GM18526 (cell line): Measurements from ENCODE around the gene COG2.

Experiments
- POLR2A ChIP-seq: IDR thresholded peaks from 3 replicates; pipeline ENCODE4 v1.6.1; 2011; ENCODE audit not compliant: insufficient read length; ENCODE audit errors: extremely low read depth

The COG2 gene

DNA sequence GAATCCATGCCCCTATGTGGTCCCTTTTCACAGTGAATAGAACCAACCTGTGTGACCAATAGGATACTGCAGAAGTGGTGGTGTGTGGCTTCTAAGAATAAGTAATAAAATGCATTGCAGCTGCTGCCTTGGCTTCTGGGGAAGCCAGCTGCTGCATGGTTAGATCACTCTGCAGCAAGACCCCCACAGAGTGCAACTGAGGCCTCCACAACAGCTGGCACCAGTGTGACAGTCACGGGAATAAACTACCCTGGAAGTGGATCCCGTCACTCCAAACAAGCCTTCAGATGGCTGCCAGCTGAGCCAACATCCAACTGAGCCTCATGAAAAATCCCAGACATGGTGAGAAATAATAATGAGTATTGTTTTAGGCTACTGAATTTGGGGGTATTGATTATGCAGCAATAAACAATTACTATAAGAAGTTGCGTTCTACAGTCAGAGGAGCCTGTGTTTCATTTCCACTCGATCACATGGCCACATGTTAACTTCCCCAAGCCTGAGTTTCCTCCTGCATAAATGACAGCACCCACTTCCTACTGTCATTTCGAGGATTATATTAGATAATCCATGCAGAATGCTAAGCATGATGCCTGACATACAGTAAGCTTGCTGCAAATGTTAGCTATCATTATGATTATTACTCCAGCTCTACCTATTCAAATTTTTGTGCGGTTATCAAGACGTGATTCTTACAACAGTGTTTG, 20.8 kb upstream of the COG2 start:
- no peak for TF ChIP-seq POLR2A

DNA sequence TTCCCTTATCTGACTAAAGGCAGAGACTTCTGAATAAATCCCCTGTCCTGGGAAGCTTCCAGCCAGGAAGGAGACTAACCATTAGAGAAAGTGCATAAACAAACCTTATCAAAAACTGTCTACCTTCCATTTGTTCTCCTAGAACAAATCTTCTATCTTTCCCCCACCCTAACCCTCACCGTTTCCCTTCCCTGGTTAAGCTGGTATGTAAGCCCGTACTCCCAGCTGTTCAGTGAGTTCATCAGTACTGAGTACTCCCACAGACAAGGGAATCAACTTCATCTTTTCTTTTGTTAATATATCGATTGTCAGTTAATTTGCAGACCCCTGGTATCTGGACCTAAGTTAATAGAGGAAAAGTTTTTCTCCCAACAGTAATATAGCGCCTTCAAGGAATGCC, 20.1 kb upstream of the COG2 start:
- no peak for TF ChIP-seq POLR2A

DNA sequence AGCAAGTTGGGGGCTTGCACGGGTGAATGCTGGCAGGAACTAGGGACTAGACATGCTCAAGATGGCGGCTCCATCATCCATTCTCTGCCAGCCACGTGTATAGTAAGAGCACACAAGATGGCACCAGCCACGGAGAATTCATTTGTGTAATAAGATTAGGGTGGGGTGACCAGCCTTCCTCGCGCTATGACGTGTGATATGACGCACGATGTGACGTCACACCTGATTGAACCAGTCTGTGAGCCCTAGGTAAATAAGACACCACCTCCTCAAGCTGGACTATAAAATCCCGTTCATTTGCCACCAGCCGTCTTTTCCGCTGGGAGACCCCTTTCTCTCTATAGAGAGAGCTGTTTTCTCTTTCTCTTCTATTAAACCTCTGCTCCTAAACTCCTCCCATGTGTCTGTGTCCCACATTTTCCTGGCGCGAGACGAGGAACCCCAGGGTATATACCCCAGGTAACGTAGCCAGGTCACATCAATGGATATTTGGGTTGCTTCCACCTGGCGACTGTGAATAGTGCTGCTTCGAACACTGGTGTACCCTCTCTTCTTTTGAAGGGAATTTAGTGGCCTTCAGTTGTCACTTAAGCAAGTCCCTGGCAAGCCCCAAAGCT, 18.1 kb upstream of the COG2 start:
- TF ChIP-seq POLR2A, result no peak

DNA sequence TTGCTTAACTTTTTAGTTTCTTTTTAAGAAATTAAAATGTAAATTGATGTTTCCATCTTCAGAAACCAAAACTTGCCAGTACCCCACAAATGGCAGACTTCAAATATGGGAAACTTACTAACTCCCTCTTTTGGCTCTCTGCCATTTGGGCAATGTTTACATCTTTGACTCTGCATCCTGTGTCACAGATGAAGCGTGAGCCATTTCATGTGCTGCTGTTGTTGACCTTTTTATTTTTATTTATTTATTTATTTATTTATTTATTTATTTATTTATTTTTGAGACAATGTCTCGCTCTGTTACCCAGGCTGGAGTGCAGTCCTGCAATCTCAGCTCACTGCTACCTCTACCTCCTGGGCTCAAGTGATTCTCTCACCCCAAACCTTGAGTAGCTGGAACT, 16.0 kb upstream of the COG2 start:
- no peak for TF ChIP-seq POLR2A

DNA sequence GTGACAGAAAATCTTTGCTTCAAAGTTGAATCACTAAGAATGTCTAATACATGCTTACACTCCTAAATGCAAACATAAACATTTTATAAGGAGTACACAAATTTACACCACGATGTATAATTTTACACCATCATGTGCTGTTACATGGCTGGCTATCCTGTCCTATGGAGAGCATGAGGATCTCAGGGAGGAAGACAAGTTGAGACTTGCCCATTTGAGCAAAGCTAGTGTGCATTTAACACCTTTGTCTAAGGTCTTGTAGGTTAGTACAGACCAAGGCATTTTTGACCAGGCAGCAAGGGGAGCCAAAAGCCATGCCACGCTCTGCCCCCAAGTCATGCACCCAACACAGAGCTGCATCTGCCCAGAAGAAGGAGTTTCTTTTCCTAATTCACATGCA, 14.5 kb upstream of the COG2 start:
- no peak for TF ChIP-seq POLR2A

DNA sequence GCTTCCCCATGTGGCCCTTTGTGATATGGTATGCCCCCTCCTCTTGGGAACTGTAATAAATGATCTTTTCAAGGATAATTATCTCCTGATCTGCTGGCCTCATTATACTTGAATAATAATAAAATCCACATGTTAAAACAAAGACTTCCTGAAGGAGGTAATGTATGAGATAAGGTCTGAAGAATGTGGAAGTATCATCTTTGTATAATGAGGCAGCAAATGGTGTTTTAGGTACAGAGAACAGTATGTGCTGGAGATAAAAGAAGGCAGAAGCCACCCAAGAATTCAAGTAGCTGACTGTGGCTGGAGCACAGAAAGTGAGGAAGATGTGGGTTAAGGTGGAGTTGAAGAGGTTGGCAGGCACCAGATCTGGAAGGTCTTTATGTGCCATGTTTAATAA, 12.8 kb upstream of the COG2 start:
- no peak for TF ChIP-seq POLR2A

DNA sequence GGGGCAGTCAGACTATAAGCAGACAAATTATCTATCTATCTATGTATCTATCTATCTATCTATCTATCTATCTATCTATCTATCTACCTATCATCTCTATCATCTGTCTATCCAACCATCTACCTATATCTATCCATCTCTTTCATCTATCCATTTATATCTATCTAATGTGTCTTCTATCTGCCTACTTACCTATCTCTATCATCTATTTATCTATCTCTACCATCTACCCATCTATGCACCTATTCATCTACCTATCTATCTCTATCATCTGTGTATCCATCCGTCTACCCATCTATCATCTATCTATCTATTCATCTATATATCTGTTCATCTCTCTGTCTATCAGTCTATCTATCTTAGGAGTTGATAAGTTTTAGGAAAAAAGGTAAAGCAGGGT, 10.8 kb upstream of the COG2 start:
- TF ChIP-seq POLR2A, result no peak

DNA sequence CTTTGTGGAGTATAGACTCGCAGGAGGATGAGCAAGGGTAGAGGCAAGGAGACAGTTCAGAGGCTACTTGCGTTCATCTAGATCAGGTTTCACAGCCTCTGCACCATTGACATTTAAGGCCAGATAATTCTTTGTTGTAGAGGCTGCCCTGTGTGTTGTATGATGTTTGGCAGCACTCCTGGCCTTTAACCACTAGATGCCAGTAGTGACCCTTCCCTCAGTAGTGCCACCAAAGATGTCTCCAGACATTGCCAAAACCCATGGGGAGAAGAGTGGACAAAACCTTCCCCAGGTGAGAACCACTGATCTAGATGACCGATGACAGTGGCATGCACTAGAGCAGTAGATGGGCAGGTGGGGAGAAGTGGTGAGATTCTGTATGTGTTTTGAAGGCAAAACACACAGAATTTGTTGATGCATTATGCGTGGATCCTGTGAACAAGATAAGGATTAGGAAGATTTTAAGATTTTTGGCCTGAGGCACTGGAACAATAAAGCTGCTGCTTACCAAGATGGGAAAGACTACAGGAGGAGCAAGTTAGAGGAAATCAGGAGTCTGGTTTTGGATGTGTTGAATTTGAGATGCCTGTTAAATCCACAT, 9.9 kb upstream of the COG2 start:
- no peak for TF ChIP-seq POLR2A

DNA sequence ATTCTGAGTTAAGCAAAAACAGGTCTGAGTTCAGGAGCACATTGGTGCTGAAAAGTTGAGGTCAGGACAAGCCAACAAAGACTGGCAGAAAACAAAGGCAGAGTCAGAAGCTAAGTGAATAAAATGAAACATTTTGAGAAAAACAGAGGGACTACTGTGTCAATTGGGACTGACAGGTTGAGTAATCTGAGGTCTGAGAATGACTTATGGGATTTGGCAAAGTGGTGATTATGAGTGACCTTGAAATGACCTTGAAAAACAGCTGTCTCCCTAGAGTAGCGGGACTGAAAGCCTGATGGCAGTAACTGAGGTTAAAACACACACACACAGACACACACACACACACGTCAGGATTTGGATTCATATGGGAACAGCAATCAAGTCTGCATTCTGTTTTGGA, 8.8 kb upstream of the COG2 start:
- TF ChIP-seq POLR2A, result no peak

DNA sequence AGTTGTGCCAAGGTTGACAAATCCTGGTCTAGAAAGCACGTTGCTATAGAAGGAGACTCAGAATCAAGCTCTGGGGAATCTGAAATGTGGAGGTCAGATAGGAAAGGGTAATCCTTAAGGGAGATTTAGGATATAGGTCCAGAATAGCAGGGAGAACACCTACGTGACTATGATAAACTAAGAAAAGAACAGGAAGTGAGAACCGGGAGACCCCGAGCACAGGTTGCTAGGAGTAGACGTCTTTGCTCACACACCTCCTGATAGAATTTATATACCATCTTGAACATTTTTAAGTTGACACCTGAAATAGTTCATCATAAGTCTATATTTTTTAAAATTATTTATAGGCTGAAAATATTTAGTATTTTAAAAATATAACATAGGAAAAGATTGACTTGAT, 7.9 kb upstream of the COG2 start:
- TF ChIP-seq POLR2A, result no peak

DNA sequence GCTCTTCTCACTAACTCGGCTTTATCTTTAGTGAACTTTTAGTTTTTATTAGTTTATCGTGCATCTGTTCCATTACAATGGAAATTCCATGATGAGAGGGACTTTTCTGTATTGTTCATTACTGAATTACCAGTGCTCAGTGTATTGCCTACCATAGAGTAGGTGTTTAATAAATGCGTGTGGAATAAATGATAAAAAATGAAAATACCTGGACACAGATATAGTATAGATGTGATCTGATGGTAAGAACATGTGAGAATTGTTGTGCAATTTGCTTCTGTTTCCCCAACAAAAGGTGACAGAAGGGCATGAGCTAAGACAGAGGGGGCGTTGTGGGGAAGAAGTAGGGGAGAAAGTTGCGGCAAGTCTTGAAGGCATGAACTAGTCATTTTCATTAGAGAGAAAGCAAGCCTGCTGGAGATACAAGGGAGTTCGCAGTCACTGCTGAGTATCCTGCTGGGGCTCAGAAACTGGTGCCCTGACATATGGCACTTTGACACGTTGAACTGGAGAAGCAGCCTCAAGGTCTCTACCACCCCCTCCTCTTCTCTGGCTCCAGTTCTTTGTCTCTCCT, 5.6 kb upstream of the COG2 start:
- TF ChIP-seq POLR2A, result no peak

DNA sequence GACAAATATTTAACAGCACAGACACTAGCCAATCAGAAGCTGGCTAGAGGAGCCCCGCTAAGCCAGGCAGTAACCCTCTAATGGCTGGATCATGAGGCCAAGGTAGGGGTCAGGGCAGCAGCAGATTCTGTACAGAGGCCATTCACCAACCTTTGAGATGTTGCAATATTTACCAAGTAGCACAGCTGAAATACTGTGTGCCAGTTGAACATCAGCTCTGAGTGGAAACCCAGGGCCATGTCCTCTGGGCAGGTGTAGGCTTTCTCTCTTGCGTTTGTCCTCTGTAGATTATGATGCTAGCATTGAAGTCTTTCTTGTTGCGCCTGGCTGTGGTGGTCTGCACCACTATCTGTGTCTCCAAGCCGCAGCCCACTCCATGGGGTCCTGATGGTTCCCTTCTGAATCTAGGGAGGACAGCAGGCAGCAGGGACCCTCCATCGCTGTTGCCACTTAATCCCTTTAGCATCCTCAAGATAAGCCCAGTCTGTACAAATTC, 2.5 kb upstream of the COG2 start:
- TF ChIP-seq POLR2A, result no peak

DNA sequence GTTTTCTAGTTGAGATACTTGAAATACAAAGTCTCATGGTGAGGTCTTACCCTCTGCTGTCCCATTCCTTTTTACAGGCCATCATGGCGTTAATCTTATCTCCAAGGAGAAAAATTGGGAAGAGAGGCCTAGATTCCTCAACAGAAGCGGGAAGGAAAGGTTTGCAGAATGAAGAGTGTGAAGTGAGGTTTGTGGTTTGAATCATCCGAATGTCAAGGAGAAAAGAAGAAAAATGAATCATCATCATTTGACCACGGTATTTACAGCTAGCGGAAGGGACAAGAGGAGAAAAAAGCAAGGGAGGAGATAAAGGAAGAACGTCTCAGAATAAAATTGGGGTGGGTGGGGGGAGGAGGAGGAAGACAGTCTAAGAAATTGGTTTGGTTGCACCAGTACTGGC, 935 bp upstream of the COG2 start:
- TF ChIP-seq POLR2A, result no peak

DNA sequence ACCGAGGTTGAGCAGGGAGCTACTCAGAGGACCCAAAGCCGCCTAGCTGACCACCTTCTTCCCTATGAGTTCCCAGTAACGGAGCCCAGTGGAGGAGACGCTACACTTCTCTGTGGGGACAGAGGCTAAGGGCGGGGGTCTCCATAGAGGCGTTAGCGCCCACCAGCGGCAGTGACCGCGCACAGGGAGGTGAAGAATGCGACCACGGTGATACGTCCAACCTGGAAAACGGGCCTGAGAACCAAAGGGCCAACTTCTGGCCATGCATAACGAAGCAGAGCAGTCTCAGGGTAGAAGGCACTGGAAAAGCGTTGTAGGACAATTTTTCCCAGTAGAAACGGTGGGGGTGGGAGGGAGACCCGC, 400 bp upstream of the COG2 start:
- TF ChIP-seq POLR2A, result no peak

DNA sequence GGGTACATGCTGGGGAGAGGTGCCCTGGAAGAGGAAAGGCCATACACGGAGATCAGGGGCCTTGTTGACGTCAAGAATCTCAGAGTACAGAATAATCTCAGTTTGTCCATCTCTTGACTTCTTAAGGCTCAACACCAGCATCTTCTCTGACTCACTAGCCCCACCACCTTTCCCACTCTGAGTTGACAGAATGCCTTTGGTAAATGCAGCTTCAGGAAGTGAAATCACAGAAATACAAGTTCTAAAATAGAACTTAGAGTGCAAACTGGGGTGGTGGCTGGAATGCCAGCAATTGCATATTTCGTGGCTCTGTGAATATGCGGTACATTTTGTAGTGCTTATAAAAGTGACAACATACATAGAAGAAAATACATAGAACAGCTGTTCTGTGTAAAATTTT, 1.6 kb downstream of the COG2 start:
- TF ChIP-seq POLR2A, result no peak

DNA sequence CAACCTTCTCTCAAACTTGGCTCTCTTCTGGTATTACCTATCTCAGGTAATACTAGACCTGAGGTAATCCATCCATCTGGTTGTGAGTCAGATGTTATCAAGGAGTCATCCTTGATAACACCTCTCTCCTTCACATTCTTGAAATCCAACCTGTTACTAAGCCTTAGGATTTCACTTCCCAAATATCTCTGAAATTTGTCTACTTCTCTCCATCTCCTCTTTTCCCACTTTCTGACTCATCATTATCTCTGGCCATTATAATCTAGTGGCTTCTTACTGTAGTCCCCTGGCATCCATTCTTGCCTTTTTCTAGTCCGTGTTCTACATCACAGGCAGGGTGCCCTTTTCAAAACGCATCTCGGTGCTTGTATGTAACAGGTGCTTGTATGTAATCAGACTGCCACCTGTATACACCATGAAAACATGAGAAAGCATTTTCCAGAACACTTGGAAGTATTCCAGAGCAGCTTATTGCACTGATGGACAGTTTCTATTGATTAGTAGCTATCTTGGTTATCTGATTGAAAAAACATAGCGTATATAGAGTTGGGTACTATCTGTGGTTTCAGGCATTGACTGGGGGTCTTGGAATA, 4.5 kb downstream of the COG2 start:
- TF ChIP-seq POLR2A, result no peak
